Mesothelial cell of epicardium (in vitro differentiated cells): ENCODE measurements around the gene GCNT2. TPM values are rescaled to one million over a fixed set of nuclear protein-coding genes. Genes with fewer than 3 reads are reported as not detected.
"Not testable (repeated sequence)": the region's sequence is repeated elsewhere in the genome, so short reads cannot be mapped to it uniquely, and the experiment has no call there.

Source experiments
- DNase-seq, 2 experiments: peaks; one replicate each; pipeline ENCODE4 v3.0.0; 2021; ENCODE audit warnings: low spot score in 2 of 2; ENCODE audit not compliant: unreplicated experiment in 2 of 2
- H3K27ac Mint-ChIP-seq: 2 replicates; pipeline ENCODE4 v1.8.0; 2021; ENCODE audit warnings: mixed read lengths
- H3K27me3 Mint-ChIP-seq: 2 replicates; pipeline ENCODE4 v1.8.0; 2021; ENCODE audit warnings: low read depth, mixed read lengths
- H3K36me3 Mint-ChIP-seq: 2 replicates; pipeline ENCODE4 v1.8.0; 2021; ENCODE audit warnings: mixed read lengths
- H3K4me1 Mint-ChIP-seq: 2 replicates; pipeline ENCODE4 v1.8.0; 2021; ENCODE audit warnings: mixed read lengths
- H3K4me3 Mint-ChIP-seq: 2 replicates; pipeline ENCODE4 v1.8.0; 2021; ENCODE audit warnings: mild to moderate bottlenecking, moderate library complexity, mixed read lengths
- H3K9me3 Mint-ChIP-seq: 2 replicates; pipeline ENCODE4 v1.8.0; 2021; ENCODE audit warnings: mixed read lengths
- CTCF ChIP-seq: fragments of 200-600 bp; sonication (generic); IDR thresholded peaks from one replicate; pipeline ENCODE4 v1.5.0; 2021; ENCODE audit warnings: antibody characterized with exemption; ENCODE audit not compliant: unreplicated experiment
- total RNA-seq: library from RNA; stranded (reverse); gene quantifications from 3 replicates; pipeline ENCODE4 v1.2.1, GENCODE V29; 2021

Gene GCNT2
- total RNA-seq, 1 donor from 2014 or later, result 29.3 TPM

- Mint-ChIP-seq H3K36me3 (no peaks in the 10 kb centered on the region), H3K27ac (no peak overlapping the region), H3K9me3 (peaks cover 5% of the 10 kb centered on the region), H3K4me3 (no peak overlapping the region), H3K4me1 (no peaks in the 10 kb centered on the region), H3K27me3 (no peaks in the 10 kb centered on the region)
- no peak for DNase-seq
- no peak for TF ChIP-seq CTCF
These were observed 29.7 kb upstream of the GCNT2 start for GRCh38 chr6:10491463-10491862.

DNA sequence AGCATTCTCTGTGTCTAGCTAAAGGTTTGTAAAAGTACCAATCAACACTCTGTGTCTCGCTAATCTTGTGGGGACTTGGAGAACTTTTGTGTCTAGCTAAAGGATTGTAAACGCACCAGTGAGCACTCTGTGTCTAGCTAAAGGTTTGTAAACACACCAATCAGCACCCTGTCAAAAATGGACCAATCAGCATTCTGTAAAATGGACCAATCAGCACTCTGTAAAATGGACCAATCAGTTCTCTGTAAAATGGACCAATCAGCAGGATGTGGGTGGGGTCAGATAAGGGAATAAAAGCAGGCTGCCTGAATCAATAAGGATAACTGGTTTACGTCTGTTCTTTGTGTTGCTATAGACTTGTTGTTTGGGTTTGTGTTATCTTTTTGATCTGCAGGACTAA lies 29.2 kb upstream of the GCNT2 start:
- not testable (repeated sequence) for DNase-seq, H3K9me3 Mint-ChIP-seq, H3K4me3 Mint-ChIP-seq, H3K27me3 Mint-ChIP-seq, H3K4me1 Mint-ChIP-seq, H3K27ac Mint-ChIP-seq, H3K36me3 Mint-ChIP-seq

DNA sequence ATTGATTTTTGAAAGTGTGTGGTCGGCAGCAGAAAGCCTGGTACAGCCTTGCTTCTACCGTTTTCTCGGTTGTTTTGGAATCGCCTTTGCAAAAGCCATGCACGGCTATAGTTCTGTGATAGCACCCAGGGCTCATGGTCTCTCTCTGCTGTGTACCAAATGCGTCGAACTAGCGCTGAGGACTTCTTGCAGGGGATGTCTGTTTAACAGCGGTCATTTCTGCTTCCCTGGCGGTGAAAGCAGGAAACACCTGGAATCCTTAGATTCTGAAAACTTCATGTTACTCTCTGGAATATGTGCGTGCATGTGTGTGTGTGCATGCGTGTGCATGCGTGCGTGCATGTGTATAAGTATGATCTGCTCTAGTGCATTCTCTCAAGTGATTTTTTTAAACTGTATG lies 26.1 kb upstream of the GCNT2 start:
- DNase-seq, result no peak
- Mint-ChIP-seq H3K4me3 (no peak overlapping the region), H3K27me3 (no peaks in the 10 kb centered on the region), H3K9me3 (peaks cover 5% of the 10 kb centered on the region), H3K36me3 (no peaks in the 10 kb centered on the region), H3K4me1 (no peaks in the 10 kb centered on the region), H3K27ac (no peak overlapping the region)
- no peak for TF ChIP-seq CTCF

DNA sequence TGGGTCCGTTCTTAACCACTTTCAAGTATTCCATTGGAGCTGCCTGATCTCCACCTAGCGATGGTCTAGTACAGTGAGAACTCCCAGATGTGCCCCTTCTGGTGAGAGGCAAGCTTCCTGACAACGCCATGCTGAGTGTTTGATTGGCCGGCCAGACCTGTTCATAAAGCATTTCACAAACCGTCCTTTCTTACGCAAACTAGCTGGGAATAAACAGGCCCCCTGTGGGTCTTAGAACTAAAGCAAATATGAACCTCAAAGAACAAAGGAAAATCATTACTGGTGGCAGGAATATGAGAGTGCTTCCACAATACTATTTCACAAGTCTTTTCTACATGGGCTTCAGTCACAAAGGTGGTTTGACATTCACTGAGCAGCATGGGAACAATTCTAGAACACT lies 15.6 kb upstream of the GCNT2 start:
- H3K27ac Mint-ChIP-seq, result no peak overlapping the region
- no peak for DNase-seq
- H3K36me3 Mint-ChIP-seq, result no peaks in the 10 kb centered on the region
- H3K27me3 Mint-ChIP-seq, result no peaks in the 10 kb centered on the region
- H3K4me3 Mint-ChIP-seq, result no peak overlapping the region
- H3K4me1 Mint-ChIP-seq, result peaks cover 6% of the 10 kb centered on the region
- no peaks in the 10 kb centered on the region for H3K9me3 Mint-ChIP-seq
- no peak for TF ChIP-seq CTCF

DNA sequence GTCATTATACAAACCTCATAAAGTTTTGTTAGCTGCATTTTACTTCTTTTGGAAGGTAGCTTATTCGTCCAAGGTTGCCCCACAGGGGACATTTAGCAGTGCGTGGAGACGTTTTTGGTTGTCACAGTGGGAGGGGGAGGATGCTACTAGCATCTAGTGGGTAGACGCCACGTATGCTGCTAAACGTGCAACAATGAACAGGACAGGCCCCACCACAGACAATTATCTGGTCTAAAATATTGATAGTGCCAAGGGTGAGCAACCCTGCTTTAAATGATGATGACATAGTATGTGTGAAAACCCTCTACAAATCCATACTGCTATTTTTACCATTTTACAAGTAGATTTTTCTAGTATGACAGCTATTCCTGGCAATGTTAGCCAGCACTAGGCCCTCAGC lies 13.9 kb upstream of the GCNT2 start:
- TF ChIP-seq CTCF, result no peak
- peaks cover 18% of the 10 kb centered on the region for H3K4me1 Mint-ChIP-seq
- no peak overlapping the region for H3K27ac Mint-ChIP-seq
- no peaks in the 10 kb centered on the region for H3K9me3 Mint-ChIP-seq
- H3K27me3 Mint-ChIP-seq, result no peaks in the 10 kb centered on the region
- H3K36me3 Mint-ChIP-seq, result no peaks in the 10 kb centered on the region
- DNase-seq, result no peak
- no peak overlapping the region for H3K4me3 Mint-ChIP-seq

GRCh38 chr6:10507715-10508114 lies 13.4 kb upstream of the GCNT2 start:
- H3K9me3 Mint-ChIP-seq, result no peaks in the 10 kb centered on the region
- H3K27ac Mint-ChIP-seq, result no peak overlapping the region
- H3K4me1 Mint-ChIP-seq, result peaks cover 18% of the 10 kb centered on the region
- DNase-seq, result no peak
- H3K27me3 Mint-ChIP-seq, result no peaks in the 10 kb centered on the region
- no peaks in the 10 kb centered on the region for H3K36me3 Mint-ChIP-seq
- H3K4me3 Mint-ChIP-seq, result no peak overlapping the region
- TF ChIP-seq CTCF, result no peak
